GM21737 (cell line): ENCODE results near the gene ART5.

Experiments used
- ATAC-seq: cut with Tn5 transposase; IDR thresholded peaks from one replicate; pipeline ENCODE4 v1.9.1; 2021; ENCODE audit warnings: mild to moderate bottlenecking, moderate library complexity; ENCODE audit not compliant: unreplicated experiment

Gene ART5

GRCh38 chr11:3641701-3642070 lies at the start of gene ART5:
ART5 (minus strand) TSS chr11:3641992; CDS start chr11:3641862, 130 bp downstream.
- no peak for ATAC-seq

- no peak for ATAC-seq
Observed at GRCh38 chr11:3686751-3687150, 45.0 kb upstream of the ART5 start.

- ATAC-seq: no peak
Observed at GRCh38 chr11:3685923-3686322, 44.1 kb upstream of the ART5 start.

- ATAC-seq: no peak
Observed at GRCh38 chr11:3684819-3685172, 43.0 kb upstream of the ART5 start.

GRCh38 chr11:3684129-3684818 lies 42.5 kb upstream of the ART5 start:
- ATAC-seq: no peak

GRCh38 chr11:3683039-3683438 lies 41.2 kb upstream of the ART5 start:
- ATAC-seq: no peak

GRCh38 chr11:3679077-3679476 lies 37.3 kb upstream of the ART5 start:
- no peak for ATAC-seq

- ATAC-seq: no peak
Observed at GRCh38 chr11:3675971-3676370, 34.2 kb upstream of the ART5 start.

GRCh38 chr11:3674189-3674588 lies 32.4 kb upstream of the ART5 start:
- no peak for ATAC-seq

GRCh38 chr11:3671334-3672254 lies 29.8 kb upstream of the ART5 start, which contains the start of gene CHRNA10:
CHRNA10 (minus strand) TSS chr11:3671384; CDS start chr11:3671312, 72 bp downstream.
- no peak for ATAC-seq

GRCh38 chr11:3669742-3670183 lies 28.0 kb upstream of the ART5 start:
- no peak for ATAC-seq

- ATAC-seq: no peak
Observed at GRCh38 chr11:3669128-3669527, 27.3 kb upstream of the ART5 start.

- no peak for ATAC-seq
Observed at GRCh38 chr11:3667149-3668035, 25.6 kb upstream of the ART5 start.

- ATAC-seq: no peak
Observed at GRCh38 chr11:3666023-3666530, 24.3 kb upstream of the ART5 start.

GRCh38 chr11:3665336-3666022 lies 23.7 kb upstream of the ART5 start:
- ATAC-seq: no peak

- ATAC-seq: no peak
Observed at GRCh38 chr11:3664032-3664630, 22.3 kb upstream of the ART5 start.

- no peak for ATAC-seq
Observed at GRCh38 chr11:3662856-3663255, 21.1 kb upstream of the ART5 start.

GRCh38 chr11:3660960-3661359 lies 19.2 kb upstream of the ART5 start:
- ATAC-seq: no peak

- no peak for ATAC-seq
Observed at GRCh38 chr11:3659595-3660515, 18.1 kb upstream of the ART5 start.
